A549 (cell line): Measurements from ENCODE around the gene SEMA3C. TPM values are rescaled to one million over a fixed set of nuclear protein-coding genes. Genes with fewer than 3 reads are reported as not detected.

Source experiments
- ATAC-seq, 2 experiments: fragments of 200-7000 bp in 1 of 2; fragments of >200 bp in 1 of 2; cut with Nextera tagmentation in 1 of 2; cut with Tn5 transposase in 1 of 2; 3 replicates each; pipeline versions ENCODE4 v1.8.0 to v1.9.1; 2018 to 2020; ENCODE audit warnings: mild to moderate bottlenecking in 1 of 2, moderate library complexity in 1 of 2
- CTCF ChIA-PET: fragments of 300-600 bp; sonication (Branson Sonifier 250); formaldehyde crosslinking; extraction: SDS; loops from one replicate; lab custom pipeline; 2021; ENCODE audit warnings: antibody characterized with exemption, inconsistent platforms; lab: Yijun Ruan, JAX
- POLR2A ChIA-PET: fragments of 350-600 bp; formaldehyde crosslinking; extraction: SDS; loops from one replicate; lab custom pipeline; 2021; ENCODE audit warnings: antibody characterized with exemption, inconsistent platforms; lab: Yijun Ruan, JAX
- DNase-seq, 2 experiments: peaks; one replicate each; pipeline versions ENCODE4 v3.0.0 to v3.0.0-alpha.2; 2011 to 2016; ENCODE audit warnings: low read depth in 1 of 2, low spot score in 1 of 2
- FAIRE-seq: peaks from 2 replicates; lab custom pipeline; 2011; peaks lifted over from hg19 to GRCh38; lab: Jason Lieb, UNC
- H3K27ac ChIP-seq, 2 experiments: fragments of >200 bp; sonication (Bioruptor Twin); formaldehyde crosslinking; 3 replicates each; pipeline ENCODE4 v1.5.1; 2016 to 2017
- H3K4me1 ChIP-seq: fragments of >200 bp; sonication (Bioruptor Twin); formaldehyde crosslinking; 3 replicates; pipeline ENCODE4 v1.6.1; 2016
- H3K4me2 ChIP-seq: fragments of >200 bp; sonication (Bioruptor Twin); formaldehyde crosslinking; 3 replicates; pipeline ENCODE4 v1.6.1; 2016
- H3K4me3 ChIP-seq: fragments of >200 bp; sonication (Bioruptor Twin); formaldehyde crosslinking; 3 replicates; pipeline ENCODE4 v1.5.1; 2016
- H3K9me3 ChIP-seq: fragments of >200 bp; sonication (Bioruptor Twin); formaldehyde crosslinking; 3 replicates; pipeline ENCODE4 v1.6.1; 2016
- CBX8 ChIP-seq: fragments of 200-600 bp; sonication (generic); IDR thresholded peaks from 2 replicates; pipeline ENCODE4 v1.6.1; 2016
- CEBPB ChIP-seq, 2 experiments: fragments of >200 bp in 1 of 2; sonication (Bioruptor Twin) in 1 of 2; formaldehyde crosslinking in 1 of 2; IDR thresholded peaks; 2 replicates each; pipeline ENCODE4 v1.6.1; 2012 to 2016
- CHD4 ChIP-seq: fragments of 200-600 bp; sonication (generic); IDR thresholded peaks from 2 replicates; pipeline ENCODE4 v1.6.1; 2016; ENCODE audit warnings: antibody characterized with exemption, mild to moderate bottlenecking, borderline replicate concordance
- E2F6 ChIP-seq: IDR thresholded peaks from 2 replicates; pipeline ENCODE4 v1.6.1; 2012; ENCODE audit warnings: low read depth, borderline replicate concordance
- FOSL2 ChIP-seq, 2 experiments: fragments of 450-650 bp in 1 of 2; fragments of >200 bp in 1 of 2; sonication (Bioruptor Twin) in 1 of 2; formaldehyde crosslinking; IDR thresholded peaks; 2 replicates each; pipeline versions ENCODE4 v1.5.0 to v1.6.1; 2016 to 2020; ENCODE audit warnings: mild to moderate bottlenecking in 1 of 2, moderate library complexity in 1 of 2
- HES2 ChIP-seq: fragments of >200 bp; sonication (Bioruptor Twin); formaldehyde crosslinking; IDR thresholded peaks from 2 replicates; pipeline ENCODE4 v1.6.1; 2016
- HMGXB4 ChIP-seq: fragments of 250-450 bp; sonication (Bioruptor Pico); IDR thresholded peaks from 2 replicates; pipeline ENCODE4 v1.5.0; 2021; ENCODE audit warnings: mild to moderate bottlenecking, moderate library complexity, borderline replicate concordance
- HOXB13 ChIP-seq: fragments of 250-450 bp; sonication (Bioruptor Pico); IDR thresholded peaks from 2 replicates; pipeline ENCODE4 v1.5.0; 2020; ENCODE audit warnings: low read depth, mild to moderate bottlenecking, moderate library complexity
- HOXB5 ChIP-seq: fragments of 250-450 bp; sonication (Bioruptor Pico); IDR thresholded peaks from 2 replicates; pipeline ENCODE4 v1.5.0; 2020; ENCODE audit warnings: mild to moderate bottlenecking, moderate library complexity
- JUNB ChIP-seq: fragments of >200 bp; sonication (Bioruptor Twin); formaldehyde crosslinking; IDR thresholded peaks from 2 replicates; pipeline ENCODE4 v1.6.1; 2016
- KDM1A ChIP-seq: fragments of 200-600 bp; sonication (generic); IDR thresholded peaks from 2 replicates; pipeline ENCODE4 v1.6.1; 2016; ENCODE audit warnings: low read depth, mild to moderate bottlenecking
- KDM5A ChIP-seq: fragments of 200-600 bp; sonication (generic); IDR thresholded peaks from 2 replicates; pipeline ENCODE4 v1.6.1; 2016; ENCODE audit warnings: antibody characterized with exemption, mild to moderate bottlenecking
- MAZ ChIP-seq: fragments of 150-350 bp; IDR thresholded peaks from 2 replicates; pipeline ENCODE4 v1.6.1; 2014; ENCODE audit warnings: antibody characterized with exemption, low read depth, low read length, borderline replicate concordance
- MYC ChIP-seq: IDR thresholded peaks from 2 replicates; pipeline ENCODE4 v1.6.1; 2012; ENCODE audit warnings: mild to moderate bottlenecking, inconsistent platforms, low read length, improper control_type of control experiment, borderline replicate concordance
- NFE2L2 ChIP-seq: fragments of 150-350 bp; conservative IDR thresholded peaks from 2 replicates; pipeline ENCODE4 v1.6.1; 2014; ENCODE audit warnings: low read length
- NPAS2 ChIP-seq: fragments of 250-450 bp; sonication (Bioruptor Pico); IDR thresholded peaks from 2 replicates; pipeline ENCODE4 v1.8.0; 2022; ENCODE audit warnings: mild to moderate bottlenecking, moderate library complexity, borderline replicate concordance
- PHF8 ChIP-seq: fragments of 200-600 bp; sonication (generic); IDR thresholded peaks from 2 replicates; pipeline ENCODE4 v1.6.1; 2016; ENCODE audit warnings: low read depth, mild to moderate bottlenecking, antibody characterized with exemption, moderate library complexity, borderline replicate concordance
- POLR2AphosphoS2 ChIP-seq: conservative IDR thresholded peaks from 2 replicates; pipeline ENCODE4 v1.6.1; 2012; ENCODE audit warnings: low read length, improper control_type of control experiment, inconsistent platforms
- RAD21 ChIP-seq, 2 experiments: fragments of >200 bp in 1 of 2; sonication (Bioruptor Twin) in 1 of 2; formaldehyde crosslinking in 1 of 2; IDR thresholded peaks in 1 of 2; conservative IDR thresholded peaks in 1 of 2; 2 replicates in 1 of 2; 3 replicates in 1 of 2; pipeline ENCODE4 v1.6.1; 2012 to 2018; ENCODE audit warnings: inconsistent platforms in 1 of 2
- SMC3 ChIP-seq: fragments of >200 bp; sonication (Bioruptor Twin); formaldehyde crosslinking; IDR thresholded peaks from 3 replicates; pipeline ENCODE4 v1.6.1; 2018; ENCODE audit warnings: inconsistent platforms
- TP53 ChIP-seq: fragments of 250-450 bp; sonication (Bioruptor Pico); IDR thresholded peaks from 2 replicates; pipeline ENCODE4 v1.5.0; 2021; ENCODE audit warnings: mild to moderate bottlenecking, moderate library complexity
- USF2 ChIP-seq: fragments of 450-650 bp; IDR thresholded peaks from 2 replicates; pipeline ENCODE4 v1.6.1; 2014; ENCODE audit warnings: antibody characterized with exemption
- ZC3H11A ChIP-seq: fragments of 450-650 bp; IDR thresholded peaks from 2 replicates; pipeline ENCODE4 v1.6.1; 2014; ENCODE audit warnings: antibody characterized with exemption, mild to moderate bottlenecking
- WGBS: methylation state at CpG from one replicate; pipeline ENCODE4 v1.1.6; 2017; ENCODE audit errors: missing lambda C conversion rate; 5-methylcytosine and 5-hydroxymethylcytosine counted together
- polyA plus RNA-seq, 4 experiments: library from polyadenylated mRNA; depleted of rRNA in 3 of 4; stranded (reverse); fragments of >200 nt; fragmentation: RNase III in 1 of 4; extraction: RNeasy Plus Mini Kit Qiagen cat#74134 plus additional on column Dnase treatment in 1 of 4; gene quantifications; 2 replicates in 3 of 4; 3 replicates in 1 of 4; pipeline ENCODE4 v1.2.3, GENCODE V29; 2011 to 2017

Gene SEMA3C
- polyA plus RNA-seq, 2 of the 4 experiments (the other 2 are of a cell fraction) = 78.1 to 212 TPM

GRCh38 chr7:80821771-80822319 is 97.0 kb downstream of the SEMA3C start:
- H3K27ac ChIP-seq = peak overlapping the region in 1 of 2 experiments; percentile 57; a peak in 3 of 6 replicates
- WGBS = 70% methylated on average over 3 of the region's 3 CpGs
- no peak overlapping the region for H3K4me3 ChIP-seq
- ATAC-seq (no peak), DNase-seq (no peak), FAIRE-seq (peak; percentile 39)
- TF ChIP-seq E2F6 (no peak), CEBPB (IDR thresholded peaks at IDR 0.05) (peak in 1 of 2 experiments; percentile 4; a peak in 1 of 4 replicates)
- peaks cover 71% of the 10 kb centered on the region for H3K4me1 ChIP-seq
- ChIA-PET CTCF (interaction anchor here (1.4 kb wide), 1 partner anchor 649 kb away, joined by 6 read pairs; no protein-coding TSS in a partner anchor), POLR2A (no interaction called here)
- peak overlapping the region; percentile 2; the same call in 2 of the 3 replicates for H3K4me2 ChIP-seq
- H3K9me3 ChIP-seq = no peaks in the 10 kb centered on the region

- no peak for TF ChIP-seq CBX8
- no peak for TF ChIP-seq KDM5A
- no peak for TF ChIP-seq RAD21 (conservative IDR thresholded peaks at IDR 0.05 in 1 of 2, IDR thresholded peaks at IDR 0.05 in 1 of 2)
- TF ChIP-seq HES2 = no peak
- no peak for TF ChIP-seq ZC3H11A
- no peak for TF ChIP-seq MYC
- TF ChIP-seq MAZ = no peak
- no peak for TF ChIP-seq FOSL2 (IDR thresholded peaks at IDR 0.05)
- TF ChIP-seq FOSL2 (CRISPR knock-in tag; IDR thresholded peaks at IDR 0.05) = no peak
- TF ChIP-seq NPAS2 (CRISPR knock-in tag) = no peak
- no peak for TF ChIP-seq HOXB5
- no peak for TF ChIP-seq USF2
- H3K9me3 ChIP-seq = no peaks in the 10 kb centered on the region
- ATAC-seq = no peak
- CTCF ChIA-PET = no interaction called here
- FAIRE-seq = no peak
- no peak overlapping the region for H3K4me3 ChIP-seq
- peak overlapping the region in 1 of 2 experiments; percentile 51; a peak in 2 of 6 replicates for H3K27ac ChIP-seq
- no peak overlapping the region for H3K4me2 ChIP-seq
- H3K4me1 ChIP-seq = peaks cover 68% of the 10 kb centered on the region
- POLR2A ChIA-PET = no interaction called here
- DNase-seq = no peak
Observed at GRCh38 chr7:80819503-80819902, 99.3 kb downstream of the SEMA3C start.

GRCh38 chr7:80818181-80818580 is 100.7 kb downstream of the SEMA3C start:
- ChIA-PET POLR2A (no interaction called here), CTCF (interaction anchor here (1.6 to 2.2 kb wide), 2 partner anchors 98 to 640 kb away, joined by 3 to 6 read pairs; no protein-coding TSS in a partner anchor)
- ATAC-seq = no peak
- H3K9me3 ChIP-seq = no peaks in the 10 kb centered on the region
- no peak for DNase-seq
- 84% methylated on average over 5 of the region's 5 CpGs for WGBS
- no peak overlapping the region for H3K4me2 ChIP-seq
- no peak for FAIRE-seq
- H3K4me1 ChIP-seq = peaks cover 56% of the 10 kb centered on the region
- H3K4me3 ChIP-seq = no peak overlapping the region
- TF ChIP-seq PHF8 = no peak
- TF ChIP-seq RAD21 (conservative IDR thresholded peaks at IDR 0.05 in 1 of 2, IDR thresholded peaks at IDR 0.05 in 1 of 2) = no peak
- H3K27ac ChIP-seq = peak overlapping the region in 1 of 2 experiments; percentile 29; a peak in 1 of 6 replicates

GRCh38 chr7:80816806-80817205 is 102.0 kb downstream of the SEMA3C start:
- Histone ChIP-seq H3K4me2 (no peak overlapping the region), H3K9me3 (no peaks in the 10 kb centered on the region), H3K4me1 (peaks cover 43% of the 10 kb centered on the region), H3K27ac (0 out of 6 replicates have a peak overlapping the region, but pooled peaks of 1 of the 2 experiments have one; percentile 32), H3K4me3 (no peak overlapping the region)
- FAIRE-seq (no peak), ATAC-seq (no peak), DNase-seq (no peak)
- CTCF ChIA-PET = interaction anchor here (2.2 kb wide), 1 partner anchor 99 kb away, joined by 6 read pairs; no protein-coding TSS in a partner anchor
- POLR2A ChIA-PET = no interaction called here
- WGBS = 91% methylated on average over 2 of the region's 2 CpGs
- TF ChIP-seq NFE2L2 (no peak), SMC3 (no peak), POLR2AphosphoS2 (no peak), KDM1A (no peak), HOXB5 (no peak), CHD4 (no peak), JUNB (no peak), TP53 (no peak), USF2 (no peak), CBX8 (no peak), HMGXB4 (CRISPR knock-in tag) (no peak), HOXB13 (CRISPR knock-in tag) (no peak)
